A549 (cell line): ENCODE data around the gene FAM174C. TPM values are rescaled to one million over a fixed set of nuclear protein-coding genes. Genes with fewer than 3 reads are reported as not detected.

Experiments used
- ATAC-seq, 2 experiments: fragments of 200-7000 bp in 1 of 2; fragments of >200 bp in 1 of 2; cut with Nextera tagmentation in 1 of 2; cut with Tn5 transposase in 1 of 2; 3 replicates each; pipeline versions ENCODE4 v1.8.0 to v1.9.1; 2018 to 2020; ENCODE audit warnings: mild to moderate bottlenecking in 1 of 2, moderate library complexity in 1 of 2
- CTCF ChIA-PET: fragments of 300-600 bp; sonication (Branson Sonifier 250); formaldehyde crosslinking; extraction: SDS; loops from one replicate; lab custom pipeline; 2021; ENCODE audit warnings: antibody characterized with exemption, inconsistent platforms; lab: Yijun Ruan, JAX
- POLR2A ChIA-PET: fragments of 350-600 bp; formaldehyde crosslinking; extraction: SDS; loops from one replicate; lab custom pipeline; 2021; ENCODE audit warnings: antibody characterized with exemption, inconsistent platforms; lab: Yijun Ruan, JAX
- DNase-seq, 2 experiments: peaks; one replicate each; pipeline versions ENCODE4 v3.0.0 to v3.0.0-alpha.2; 2011 to 2016; ENCODE audit warnings: low read depth in 1 of 2, low spot score in 1 of 2
- FAIRE-seq: peaks from 2 replicates; lab custom pipeline; 2011; peaks lifted over from hg19 to GRCh38; lab: Jason Lieb, UNC
- H3K27ac ChIP-seq, 2 experiments: fragments of >200 bp; sonication (Bioruptor Twin); formaldehyde crosslinking; 3 replicates each; pipeline ENCODE4 v1.5.1; 2016 to 2017
- H3K4me1 ChIP-seq: fragments of >200 bp; sonication (Bioruptor Twin); formaldehyde crosslinking; 3 replicates; pipeline ENCODE4 v1.6.1; 2016
- H3K4me2 ChIP-seq: fragments of >200 bp; sonication (Bioruptor Twin); formaldehyde crosslinking; 3 replicates; pipeline ENCODE4 v1.6.1; 2016
- H3K4me3 ChIP-seq: fragments of >200 bp; sonication (Bioruptor Twin); formaldehyde crosslinking; 3 replicates; pipeline ENCODE4 v1.5.1; 2016
- H3K9me3 ChIP-seq: fragments of >200 bp; sonication (Bioruptor Twin); formaldehyde crosslinking; 3 replicates; pipeline ENCODE4 v1.6.1; 2016
- EP300 ChIP-seq, 2 experiments: fragments of >200 bp; sonication (Bioruptor Twin); formaldehyde crosslinking; IDR thresholded peaks; 2 replicates in 1 of 2; 3 replicates in 1 of 2; pipeline ENCODE4 v1.6.1; 2016 to 2017
- FOSL2 ChIP-seq, 2 experiments: fragments of 450-650 bp in 1 of 2; fragments of >200 bp in 1 of 2; sonication (Bioruptor Twin) in 1 of 2; formaldehyde crosslinking; IDR thresholded peaks; 2 replicates each; pipeline versions ENCODE4 v1.5.0 to v1.6.1; 2016 to 2020; ENCODE audit warnings: mild to moderate bottlenecking in 1 of 2, moderate library complexity in 1 of 2
- FOXS1 ChIP-seq: fragments of 250-450 bp; sonication (Bioruptor Pico); IDR thresholded peaks from 2 replicates; pipeline ENCODE4 v1.5.0; 2020; ENCODE audit warnings: mild to moderate bottlenecking, moderate library complexity
- GATA3 ChIP-seq: IDR thresholded peaks from 2 replicates; pipeline ENCODE4 v1.6.1; 2012; ENCODE audit warnings: borderline replicate concordance
- HOXB13 ChIP-seq: fragments of 250-450 bp; sonication (Bioruptor Pico); IDR thresholded peaks from 2 replicates; pipeline ENCODE4 v1.5.0; 2020; ENCODE audit warnings: low read depth, mild to moderate bottlenecking, moderate library complexity
- JUN ChIP-seq, 2 experiments: fragments of >200 bp; sonication (Bioruptor Twin); formaldehyde crosslinking; IDR thresholded peaks; 2 replicates in 1 of 2; 3 replicates in 1 of 2; pipeline ENCODE4 v1.6.1; 2016 to 2017
- KDM5A ChIP-seq: fragments of 200-600 bp; sonication (generic); IDR thresholded peaks from 2 replicates; pipeline ENCODE4 v1.6.1; 2016; ENCODE audit warnings: antibody characterized with exemption, mild to moderate bottlenecking
- MAFK ChIP-seq: fragments of 450-650 bp; IDR thresholded peaks from 2 replicates; pipeline ENCODE4 v1.6.1; 2014; ENCODE audit not compliant: partially characterized antibody
- MAX ChIP-seq: IDR thresholded peaks from 2 replicates; pipeline ENCODE4 v1.6.1; 2012
- MAZ ChIP-seq: fragments of 150-350 bp; IDR thresholded peaks from 2 replicates; pipeline ENCODE4 v1.6.1; 2014; ENCODE audit warnings: antibody characterized with exemption, low read depth, low read length, borderline replicate concordance
- SMC3 ChIP-seq: fragments of >200 bp; sonication (Bioruptor Twin); formaldehyde crosslinking; IDR thresholded peaks from 3 replicates; pipeline ENCODE4 v1.6.1; 2018; ENCODE audit warnings: inconsistent platforms
- TFCP2L1 ChIP-seq: fragments of 250-450 bp; sonication (Bioruptor Pico); IDR thresholded peaks from 2 replicates; pipeline ENCODE4 v1.5.0; 2021; ENCODE audit warnings: mild to moderate bottlenecking
- ZSCAN20 ChIP-seq: fragments of 250-450 bp; sonication (Bioruptor Pico); IDR thresholded peaks from 2 replicates; pipeline ENCODE4 v1.8.0; 2022; ENCODE audit warnings: mild to moderate bottlenecking, moderate library complexity
- WGBS: methylation state at CpG from one replicate; pipeline ENCODE4 v1.1.6; 2017; ENCODE audit errors: missing lambda C conversion rate; 5-methylcytosine and 5-hydroxymethylcytosine counted together
- polyA plus RNA-seq, 4 experiments: library from polyadenylated mRNA; depleted of rRNA in 3 of 4; stranded (reverse); fragments of >200 nt; fragmentation: RNase III in 1 of 4; extraction: RNeasy Plus Mini Kit Qiagen cat#74134 plus additional on column Dnase treatment in 1 of 4; gene quantifications; 2 replicates in 3 of 4; 3 replicates in 1 of 4; pipeline ENCODE4 v1.2.3, GENCODE V29; 2011 to 2017
- TF ChIP-seq, protein P1 (sequence below): fragments of >200 bp; sonication (Bioruptor Twin); formaldehyde crosslinking; IDR thresholded peaks from 3 replicates; pipeline ENCODE4 v1.6.1; 2016

The FAM174C gene
- polyA plus RNA-seq, 2 of the 4 experiments (the other 2 are of a cell fraction), result 24.8 to 37.1 TPM

GRCh38 chr19:1252821-1253513 lies 22.4 kb upstream of the FAM174C start:
- Histone ChIP-seq H3K4me2 (peak overlapping the region; percentile 100), H3K4me1 (peaks cover 45% of the 10 kb centered on the region), H3K4me3 (peak overlapping the region; percentile 97), H3K27ac (peak overlapping the region; percentile 100), H3K9me3 (no peaks in the 10 kb centered on the region)
- TF ChIP-seq GATA3 (peak; percentile 51), JUN (IDR thresholded peaks at IDR 0.05) (peak in 1 of 2 experiments; percentile 69; a peak in 3 of 5 replicates), MAFK (no peak), TFCP2L1 (no peak), FOXS1 (CRISPR knock-in tag) (no peak), FOSL2 (IDR thresholded peaks at IDR 0.05) (0 out of 2 replicates have a peak, but pooled peaks have one; percentile 22), FOSL2 (CRISPR knock-in tag; IDR thresholded peaks at IDR 0.05) (peak; percentile 76), ZSCAN20 (CRISPR knock-in tag) (no peak), MAX (peak; percentile 12; the same call in 1 of the 2 replicates), HOXB13 (CRISPR knock-in tag) (no peak), EP300 (IDR thresholded peaks at IDR 0.05) (peak; percentile 35 to 39; a peak in 2 of 5 replicates), MAZ (no peak), KDM5A (no peak), SMC3 (0 out of 3 replicates have a peak, but pooled peaks have one; percentile 4)
- TF ChIP-seq, protein P1, sequence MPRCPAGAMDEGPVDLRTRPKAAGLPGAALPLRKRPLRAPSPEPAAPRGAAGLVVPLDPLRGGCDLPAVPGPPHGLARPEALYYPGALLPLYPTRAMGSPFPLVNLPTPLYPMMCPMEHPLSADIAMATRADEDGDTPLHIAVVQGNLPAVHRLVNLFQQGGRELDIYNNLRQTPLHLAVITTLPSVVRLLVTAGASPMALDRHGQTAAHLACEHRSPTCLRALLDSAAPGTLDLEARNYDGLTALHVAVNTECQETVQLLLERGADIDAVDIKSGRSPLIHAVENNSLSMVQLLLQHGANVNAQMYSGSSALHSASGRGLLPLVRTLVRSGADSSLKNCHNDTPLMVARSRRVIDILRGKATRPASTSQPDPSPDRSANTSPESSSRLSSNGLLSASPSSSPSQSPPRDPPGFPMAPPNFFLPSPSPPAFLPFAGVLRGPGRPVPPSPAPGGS, result 0 out of 3 replicates have a peak, but pooled peaks have one; percentile 21
- ChIA-PET CTCF (interaction anchor here (0.6 to 18.7 kb wide), 8 partner anchors 9 to 141 kb away, joined by 3 to 500 read pairs (median 4); partner anchors contain the start of genes ATP5F1D and CIRBP), POLR2A (interaction anchor here (0.7 to 5.0 kb wide), 7 partner anchors 9 to 330 kb away, joined by 3 to 62 read pairs (median 9); partner anchors contain the start of genes CIRBP and FAM174C)
- peak; percentile 36 to 61 for ATAC-seq
- peak in 1 of 2 experiments; percentile 91 for DNase-seq
- 0% methylated on average over 9 of the region's 26 CpGs for WGBS
- FAIRE-seq, result no peak

GRCh38 chr19:1253514-1254080 lies 21.7 kb upstream of the FAM174C start:
- Histone ChIP-seq H3K4me3 (peak overlapping the region; percentile 97), H3K4me2 (peak overlapping the region; percentile 100), H3K9me3 (no peaks in the 10 kb centered on the region), H3K27ac (peak overlapping the region; percentile 100), H3K4me1 (peaks cover 50% of the 10 kb centered on the region)
- ChIA-PET POLR2A (interaction anchor here (0.6 to 5.0 kb wide), 7 partner anchors 8 to 330 kb away, joined by 3 to 62 read pairs (median 9); partner anchors contain the start of genes CIRBP and FAM174C), CTCF (interaction anchor here (0.7 to 18.7 kb wide), 7 partner anchors 9 to 141 kb away, joined by 3 to 500 read pairs (median 6); partner anchors contain the start of genes ATP5F1D and CIRBP)
- WGBS, result 0% methylated on average over 3 of the region's 23 CpGs
- peak in 1 of 2 experiments; percentile 79 for DNase-seq
- FAIRE-seq, result no peak
- no peak for TF ChIP-seq FOXS1 (CRISPR knock-in tag)
- TF ChIP-seq, protein P1, result 0 out of 3 replicates have a peak, but pooled peaks have one; percentile 6
- ATAC-seq, result peak in 1 of 2 experiments; percentile 19; a peak in 4 of 6 replicates

DNA sequence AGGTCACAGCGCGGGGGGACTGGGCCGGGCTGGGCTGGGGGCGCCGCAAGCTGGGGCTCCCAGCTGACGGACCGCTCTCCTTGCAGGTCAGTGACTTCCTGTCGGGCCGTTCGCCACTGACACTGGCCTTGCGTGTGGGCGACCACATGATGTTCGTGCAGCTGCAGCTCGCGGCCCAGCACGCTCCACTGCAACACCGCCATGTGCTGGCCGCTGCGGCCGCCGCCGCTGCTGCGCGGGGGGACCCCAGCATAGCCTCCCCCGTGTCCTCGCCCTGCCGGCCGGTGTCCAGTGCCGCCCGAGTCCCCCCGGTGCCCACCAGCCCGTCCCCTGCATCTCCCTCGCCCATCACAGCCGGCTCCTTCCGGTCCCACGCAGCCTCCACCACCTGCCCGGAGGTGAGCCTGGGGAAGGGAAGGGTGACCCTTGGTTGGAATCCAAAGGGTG lies 21.2 kb upstream of the FAM174C start:
- WGBS, result 68% methylated on average over 5 of the region's 37 CpGs
- DNase-seq (no peak), FAIRE-seq (no peak), ATAC-seq (no peak)
- H3K27ac ChIP-seq, result peak overlapping the region; percentile 100
- peak overlapping the region; percentile 100 for H3K4me2 ChIP-seq
- no peaks in the 10 kb centered on the region for H3K9me3 ChIP-seq
- H3K4me3 ChIP-seq, result peak overlapping the region; percentile 97
- CTCF ChIA-PET, result interaction anchor here (1.9 to 18.7 kb wide), 3 partner anchors 8 to 13 kb away, joined by 10 to 500 read pairs (median 107); partner anchors contain the start of genes ATP5F1D and CIRBP
- POLR2A ChIA-PET, result interaction anchor here (0.6 to 5.0 kb wide), 4 partner anchors 7 to 44 kb away, joined by 7 to 62 read pairs (median 23); partner anchors contain the start of gene CIRBP
- TF ChIP-seq KDM5A (no peak), MAX (0 out of 2 replicates have a peak, but pooled peaks have one; percentile 12)
- H3K4me1 ChIP-seq, result peaks cover 55% of the 10 kb centered on the region
